Measurements from ENCODE around the gene SH3BP5L.
"Not testable (repeated sequence)": the region's sequence is repeated elsewhere in the genome, so short reads cannot be mapped to it uniquely, and the experiment has no call there.

SH3BP5L gene

GRCh38 chr1:248798791-248799190 is 26.9 kb downstream of the SH3BP5L start:
- in situ Hi-C loops (cut with HindIII; ENCODE audit: low pct_ligation_motif_present, low sequenced_read_pairs), result no loop called here
- Histone ChIP-seq H3K4me3 (ENCODE audit: low read depth, low read length) (no peak overlapping the region), H3K36me3 (replicated peaks) (no peaks in the 10 kb centered on the region), H3K27me3 (replicated peaks) (no peaks in the 10 kb centered on the region), H3K27ac (no peak overlapping the region)
- DNase-seq, result no peak
- no peak for TF ChIP-seq CTCF (IDR thresholded peaks at IDR 0.05; ENCODE audit: low read depth, low read length, missing control alignments)

GRCh38 chr1:248794663-248795062 is 31.1 kb downstream of the SH3BP5L start:
- in situ Hi-C loops (cut with HindIII; ENCODE audit: low pct_ligation_motif_present, low sequenced_read_pairs); H3K4me3 ChIP-seq (ENCODE audit: low read depth, low read length); H3K36me3 ChIP-seq (replicated peaks); H3K27ac ChIP-seq; H3K27me3 ChIP-seq (replicated peaks); DNase-seq: not testable (repeated sequence)

GRCh38 chr1:248793592-248793991 is 32.1 kb downstream of the SH3BP5L start:
- Histone ChIP-seq H3K27me3 (replicated peaks) (no peaks in the 10 kb centered on the region), H3K36me3 (replicated peaks) (no peaks in the 10 kb centered on the region), H3K4me3 (ENCODE audit: low read depth, low read length) (no peak overlapping the region), H3K27ac (no peak overlapping the region)
- in situ Hi-C loops (cut with HindIII; ENCODE audit: low pct_ligation_motif_present, low sequenced_read_pairs), result no loop called here
- TF ChIP-seq CTCF (IDR thresholded peaks at IDR 0.05; ENCODE audit: low read depth, low read length, missing control alignments), result no peak
- no peak for DNase-seq

- DNase-seq, result no peak
- in situ Hi-C loops (cut with HindIII; ENCODE audit: low pct_ligation_motif_present, low sequenced_read_pairs), result no loop called here
- H3K4me3 ChIP-seq (ENCODE audit: low read depth, low read length), result no peak overlapping the region
Measured at GRCh38 chr1:248792342-248792741, 33.4 kb downstream of the SH3BP5L start.

GRCh38 chr1:248791010-248791409 is 34.7 kb downstream of the SH3BP5L start:
- Histone ChIP-seq H3K36me3 (replicated peaks) (no peaks in the 10 kb centered on the region), H3K27ac (no peak overlapping the region), H3K4me3 (ENCODE audit: low read depth, low read length) (no peak overlapping the region), H3K27me3 (replicated peaks) (no peaks in the 10 kb centered on the region)
- no peak for DNase-seq
- in situ Hi-C loops (cut with HindIII; ENCODE audit: low pct_ligation_motif_present, low sequenced_read_pairs), result no loop called here
- TF ChIP-seq CTCF (IDR thresholded peaks at IDR 0.05; ENCODE audit: low read depth, low read length, missing control alignments), result no peak

More at GRCh38 chr1:248792342-248792741, 33.4 kb downstream of the SH3BP5L start:
- H3K27me3 ChIP-seq (replicated peaks), result no peaks in the 10 kb centered on the region
- H3K36me3 ChIP-seq (replicated peaks), result no peaks in the 10 kb centered on the region
- no peak for TF ChIP-seq CTCF (IDR thresholded peaks at IDR 0.05; ENCODE audit: low read depth, low read length, missing control alignments)
- no peak overlapping the region for H3K27ac ChIP-seq

GRCh38 chr1:248790456-248790855 is 35.3 kb downstream of the SH3BP5L start:
- Histone ChIP-seq H3K4me3 (ENCODE audit: low read depth, low read length) (no peak overlapping the region), H3K27ac (no peak overlapping the region), H3K27me3 (replicated peaks) (no peaks in the 10 kb centered on the region), H3K36me3 (replicated peaks) (no peaks in the 10 kb centered on the region)
- in situ Hi-C loops (cut with HindIII; ENCODE audit: low pct_ligation_motif_present, low sequenced_read_pairs), result no loop called here
- DNase-seq, result no peak
- TF ChIP-seq CTCF (IDR thresholded peaks at IDR 0.05; ENCODE audit: low read depth, low read length, missing control alignments), result no peak

GRCh38 chr1:248789337-248789736 is 36.4 kb downstream of the SH3BP5L start:
- H3K27ac ChIP-seq; H3K36me3 ChIP-seq (replicated peaks); DNase-seq; in situ Hi-C loops (cut with HindIII; ENCODE audit: low pct_ligation_motif_present, low sequenced_read_pairs); H3K27me3 ChIP-seq (replicated peaks); H3K4me3 ChIP-seq (ENCODE audit: low read depth, low read length): not testable (repeated sequence)
